ENCODE results near the gene TBC1D20. TPM values are rescaled to one million over a fixed set of nuclear protein-coding genes. Genes with fewer than 3 reads are reported as not detected.

Gene TBC1D20
- total and polyA plus RNA-seq, 2 experiments from 2014 or later = 4.8 to 15.0 TPM

DNA sequence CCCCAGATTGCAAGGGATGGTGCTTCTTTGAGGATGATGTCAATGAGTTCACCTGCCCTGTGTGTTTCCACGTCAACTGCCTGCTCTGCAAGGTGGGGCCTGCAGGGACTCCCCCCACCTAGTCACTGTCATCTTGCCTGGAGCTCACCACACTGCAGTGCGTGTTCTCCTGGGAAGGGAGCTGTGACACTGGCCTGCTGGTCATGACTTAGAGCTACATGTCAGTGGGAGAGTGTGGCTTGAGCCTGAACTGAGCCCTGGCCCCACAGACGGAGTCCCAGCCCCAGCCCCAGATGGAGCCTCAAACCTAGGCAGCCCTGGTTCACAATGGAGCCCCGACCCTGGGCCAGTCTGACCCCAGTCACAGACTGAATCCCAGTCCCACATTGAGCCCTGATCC, 34.9 kb downstream of the TBC1D20 start:
- H2AFZ ChIP-seq = no peak overlapping the region
- Mint-ChIP-seq H3K4me3 (no peak overlapping the region), H3K4me1 (peaks cover 3% of the 10 kb centered on the region; the same call in 2 of the 3 replicates), H3K9me3 (no peaks in the 10 kb centered on the region), H3K27ac (no peak overlapping the region), H3K27me3 (ENCODE audit: insufficient read depth, low read depth, poor library complexity) (peaks cover 11% of the 10 kb centered on the region), H3K36me3 (ENCODE audit: low read depth) (peaks cover 50% of the 10 kb centered on the region)
- no peak overlapping the region for H3K4me3 ChIP-seq
- H3K27ac ChIP-seq (ENCODE audit: low read depth) = no peak overlapping the region
- no peaks in the 10 kb centered on the region for H3K27me3 ChIP-seq (ENCODE audit: insufficient read depth)
- no peak overlapping the region for H3K4me2 ChIP-seq
- H3K36me3 ChIP-seq (ENCODE audit: insufficient read depth) = 0 out of 2 replicates have a peak, but pooled peaks cover under 1% of the 10 kb centered on the region
- DNase-seq (ENCODE audit: low spot score) (no peak), ATAC-seq (no peak)
- H4K20me1 ChIP-seq (replicated peaks; ENCODE audit: insufficient read depth) = peaks cover 18% of the 10 kb centered on the region
- no peaks in the 10 kb centered on the region for H3K79me2 ChIP-seq (replicated peaks; ENCODE audit: insufficient read depth)
- TF ChIP-seq, protein P1, sequence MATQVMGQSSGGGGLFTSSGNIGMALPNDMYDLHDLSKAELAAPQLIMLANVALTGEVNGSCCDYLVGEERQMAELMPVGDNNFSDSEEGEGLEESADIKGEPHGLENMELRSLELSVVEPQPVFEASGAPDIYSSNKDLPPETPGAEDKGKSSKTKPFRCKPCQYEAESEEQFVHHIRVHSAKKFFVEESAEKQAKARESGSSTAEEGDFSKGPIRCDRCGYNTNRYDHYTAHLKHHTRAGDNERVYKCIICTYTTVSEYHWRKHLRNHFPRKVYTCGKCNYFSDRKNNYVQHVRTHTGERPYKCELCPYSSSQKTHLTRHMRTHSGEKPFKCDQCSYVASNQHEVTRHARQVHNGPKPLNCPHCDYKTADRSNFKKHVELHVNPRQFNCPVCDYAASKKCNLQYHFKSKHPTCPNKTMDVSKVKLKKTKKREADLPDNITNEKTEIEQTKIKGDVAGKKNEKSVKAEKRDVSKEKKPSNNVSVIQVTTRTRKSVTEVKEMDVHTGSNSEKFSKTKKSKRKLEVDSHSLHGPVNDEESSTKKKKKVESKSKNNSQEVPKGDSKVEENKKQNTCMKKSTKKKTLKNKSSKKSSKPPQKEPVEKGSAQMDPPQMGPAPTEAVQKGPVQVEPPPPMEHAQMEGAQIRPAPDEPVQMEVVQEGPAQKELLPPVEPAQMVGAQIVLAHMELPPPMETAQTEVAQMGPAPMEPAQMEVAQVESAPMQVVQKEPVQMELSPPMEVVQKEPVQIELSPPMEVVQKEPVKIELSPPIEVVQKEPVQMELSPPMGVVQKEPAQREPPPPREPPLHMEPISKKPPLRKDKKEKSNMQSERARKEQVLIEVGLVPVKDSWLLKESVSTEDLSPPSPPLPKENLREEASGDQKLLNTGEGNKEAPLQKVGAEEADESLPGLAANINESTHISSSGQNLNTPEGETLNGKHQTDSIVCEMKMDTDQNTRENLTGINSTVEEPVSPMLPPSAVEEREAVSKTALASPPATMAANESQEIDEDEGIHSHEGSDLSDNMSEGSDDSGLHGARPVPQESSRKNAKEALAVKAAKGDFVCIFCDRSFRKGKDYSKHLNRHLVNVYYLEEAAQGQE (IDR thresholded peaks at IDR 0.05; ENCODE audit: unreplicated experiment) = no peak
- TF ChIP-seq NANOG (IDR thresholded peaks at IDR 0.05; ENCODE audit: borderline replicate concordance) = no peak
- no peak for TF ChIP-seq ZNF331 (CRISPR knock-in tag; IDR thresholded peaks at IDR 0.05; ENCODE audit: low read depth)
- TF ChIP-seq, protein P2, sequence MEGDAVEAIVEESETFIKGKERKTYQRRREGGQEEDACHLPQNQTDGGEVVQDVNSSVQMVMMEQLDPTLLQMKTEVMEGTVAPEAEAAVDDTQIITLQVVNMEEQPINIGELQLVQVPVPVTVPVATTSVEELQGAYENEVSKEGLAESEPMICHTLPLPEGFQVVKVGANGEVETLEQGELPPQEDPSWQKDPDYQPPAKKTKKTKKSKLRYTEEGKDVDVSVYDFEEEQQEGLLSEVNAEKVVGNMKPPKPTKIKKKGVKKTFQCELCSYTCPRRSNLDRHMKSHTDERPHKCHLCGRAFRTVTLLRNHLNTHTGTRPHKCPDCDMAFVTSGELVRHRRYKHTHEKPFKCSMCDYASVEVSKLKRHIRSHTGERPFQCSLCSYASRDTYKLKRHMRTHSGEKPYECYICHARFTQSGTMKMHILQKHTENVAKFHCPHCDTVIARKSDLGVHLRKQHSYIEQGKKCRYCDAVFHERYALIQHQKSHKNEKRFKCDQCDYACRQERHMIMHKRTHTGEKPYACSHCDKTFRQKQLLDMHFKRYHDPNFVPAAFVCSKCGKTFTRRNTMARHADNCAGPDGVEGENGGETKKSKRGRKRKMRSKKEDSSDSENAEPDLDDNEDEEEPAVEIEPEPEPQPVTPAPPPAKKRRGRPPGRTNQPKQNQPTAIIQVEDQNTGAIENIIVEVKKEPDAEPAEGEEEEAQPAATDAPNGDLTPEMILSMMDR (conservative IDR thresholded peaks at IDR 0.05; ENCODE audit: low read depth in 2 of 2) = no peak
- no peak for TF ChIP-seq ZNF114 (CRISPR knock-in tag; IDR thresholded peaks at IDR 0.05)
- TF ChIP-seq EZH2 (IDR thresholded peaks at IDR 0.05; ENCODE audit: low read depth, unreplicated experiment) = no peak
- no peak for TF ChIP-seq CREB1 (CRISPR knock-in tag; IDR thresholded peaks at IDR 0.05; ENCODE audit: low read depth)
- no peak for TF ChIP-seq STAT1 (IDR thresholded peaks at IDR 0.05; ENCODE audit: unreplicated experiment)
- no peak for TF ChIP-seq POLR2AphosphoS5 (IDR thresholded peaks at IDR 0.05; ENCODE audit: low read depth)
- TF ChIP-seq ZNF462 (CRISPR knock-in tag; IDR thresholded peaks at IDR 0.05) = no peak
- no peak for TF ChIP-seq JUNB (IDR thresholded peaks at IDR 0.05; ENCODE audit: unreplicated experiment)
- TF ChIP-seq ETS1 (IDR thresholded peaks at IDR 0.05) = no peak
- no peak for TF ChIP-seq EZH2phosphoT487 (IDR thresholded peaks at IDR 0.05; ENCODE audit: unreplicated experiment)
- no peaks in the 10 kb centered on the region for H3F3A ChIP-seq (replicated peaks; ENCODE audit: low read depth)
- no peaks in the 10 kb centered on the region for H3K9me2 ChIP-seq (ENCODE audit: insufficient read depth)
- H3K4me1 ChIP-seq (ENCODE audit: insufficient read depth) = no peaks in the 10 kb centered on the region

Measured in GM23338 (cell line).